Inflammatory macrophage (primary cell): ENCODE measurements around the gene CIITA.

Experiments used
- DNase-seq, 2 donors: peaks; one replicate each; pipeline ENCODE4 v3.0.0-alpha.2; 2020 to 2022

The CIITA gene

GRCh38 chr16:10981697-10982216, 104.8 kb downstream of the CIITA start:
- peak; percentile 7 to 35 for DNase-seq

- DNase-seq, result no peak
Measured at GRCh38 chr16:10982465-10983150, 105.6 kb downstream of the CIITA start.

- DNase-seq, result no peak
Measured at GRCh38 chr16:10983159-10983558, 106.2 kb downstream of the CIITA start.

- no peak for DNase-seq
Measured at GRCh38 chr16:10984509-10984908, 107.5 kb downstream of the CIITA start.
